Measurements from ENCODE around the gene RYR1. TPM values are rescaled to one million over a fixed set of nuclear protein-coding genes. Genes with fewer than 3 reads are reported as not detected.

Gene RYR1
- total RNA-seq, 2 experiments from 2014 or later = 0.20 to 1.2 TPM

DNA sequence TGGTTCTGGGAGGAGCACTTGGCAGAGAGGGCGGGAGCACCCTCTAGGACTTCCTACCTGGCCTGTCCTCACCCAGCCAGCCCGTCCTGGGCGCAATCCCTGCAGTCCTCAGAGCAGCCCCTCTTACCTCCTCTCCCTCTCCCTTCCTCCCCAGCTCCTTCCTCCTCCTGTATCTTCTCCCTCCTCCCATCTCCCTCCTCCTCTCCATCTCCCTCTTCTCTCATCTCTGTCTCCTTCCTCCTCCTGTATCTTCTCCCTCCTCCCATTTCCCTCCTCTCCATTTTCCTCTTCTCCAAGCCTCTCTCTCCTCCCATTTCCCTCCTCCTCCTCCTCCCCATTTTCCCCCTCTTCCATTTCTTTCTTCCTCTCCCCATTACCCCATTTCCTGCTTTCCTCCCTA is 89.8 kb downstream of the RYR1 start:
- no peak overlapping the region for H3K4me3 Mint-ChIP-seq

GRCh38 chr19:38524369-38524768 is 90.9 kb downstream of the RYR1 start:
- CTCF ChIA-PET = no interaction called here
- H3K4me3 ChIP-seq (ENCODE audit: low read length) = no peak overlapping the region

More for the DNA sequence above, 89.8 kb downstream of the RYR1 start:
- peaks cover 0 to 3% of the 10 kb centered on the region in 2 experiments for H3K27me3 ChIP-seq (ENCODE audit: control insufficient read depth in 1 of 2, insufficient read depth in 2 of 2, low read length in 2 of 2)
- H3K4me1 ChIP-seq (ENCODE audit: insufficient read depth, low read length) = peaks cover 4% of the 10 kb centered on the region
- intact Hi-C loops (cut with DNase I, micrococcal nuclease) = no loop called here
- CTCF ChIA-PET = no interaction called here
- TF ChIP-seq CTCF (IDR thresholded peaks at IDR 0.05) = no peak
- H3K4me1 Mint-ChIP-seq (ENCODE audit: low read depth) = no peaks in the 10 kb centered on the region
- H3K4me3 ChIP-seq (ENCODE audit: low read length) = no peak overlapping the region
- H3K27ac ChIP-seq (ENCODE audit: low read depth in 1 of 2, low read length in 2 of 2) = no peak overlapping the region
- H3K27ac Mint-ChIP-seq = no peak overlapping the region
- no peaks in the 10 kb centered on the region for H3K27me3 Mint-ChIP-seq
- ATAC-seq (ENCODE audit: poor library complexity) (no peak), DNase-seq (no peak)
- H3K9me3 ChIP-seq (ENCODE audit: control insufficient read depth in 1 of 2, insufficient read depth in 1 of 2, low read length in 2 of 2) = no peaks in the 10 kb centered on the region
- no peaks in the 10 kb centered on the region for H3K36me3 ChIP-seq (ENCODE audit: insufficient read depth, low read length)
- POLR2A ChIA-PET = interaction anchor here (0.6 kb wide), 1 partner anchor 86 kb away, joined by 3 read pairs; no protein-coding TSS in a partner anchor
- H3K9me3 Mint-ChIP-seq = no peaks in the 10 kb centered on the region
- no peaks in the 10 kb centered on the region for H3K36me3 Mint-ChIP-seq (ENCODE audit: low read depth)

DNA sequence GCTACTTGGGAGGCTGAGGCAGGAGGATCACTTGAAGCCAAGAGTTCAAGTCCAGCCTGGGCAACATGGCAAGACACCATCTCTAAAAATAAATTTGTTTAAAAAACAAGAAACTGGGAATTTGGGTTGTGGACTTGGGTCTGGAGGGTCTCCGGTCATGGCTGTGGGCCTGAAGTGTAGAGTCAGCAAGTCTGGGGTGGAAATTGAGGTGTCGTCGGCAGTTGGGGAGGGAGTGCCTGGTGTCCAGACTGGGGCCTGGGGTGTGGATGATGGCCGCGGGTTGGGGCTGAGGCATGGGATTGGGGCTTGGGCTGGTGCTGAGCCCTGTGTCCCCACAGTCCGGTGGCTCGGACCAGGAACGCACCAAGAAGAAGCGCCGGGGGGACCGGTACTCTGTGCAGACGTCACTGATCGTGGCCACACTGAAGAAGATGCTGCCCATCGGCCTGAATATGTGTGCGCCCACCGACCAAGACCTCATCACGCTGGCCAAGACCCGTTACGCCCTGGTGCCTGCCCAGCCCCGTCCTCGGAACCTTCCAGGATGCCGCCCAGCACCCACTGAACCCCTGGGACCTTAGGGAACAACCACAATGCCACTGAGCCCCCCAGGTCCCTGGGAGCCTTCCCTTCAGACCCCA is 91.6 kb downstream of the RYR1 start:
- Histone ChIP-seq H3K9me3 (ENCODE audit: control insufficient read depth in 1 of 2, insufficient read depth in 1 of 2, low read length in 2 of 2) (no peaks in the 10 kb centered on the region), H3K4me3 (ENCODE audit: low read length) (no peak overlapping the region), H3K27me3 (ENCODE audit: control insufficient read depth in 1 of 2, insufficient read depth in 2 of 2, low read length in 2 of 2) (peaks cover 0 to 3% of the 10 kb centered on the region in 2 experiments), H3K27ac (ENCODE audit: low read depth in 1 of 2, low read length in 2 of 2) (no peak overlapping the region), H3K4me1 (ENCODE audit: insufficient read depth, low read length) (peaks cover 5% of the 10 kb centered on the region), H3K36me3 (ENCODE audit: insufficient read depth, low read length) (no peaks in the 10 kb centered on the region)
- H3K4me1 Mint-ChIP-seq (ENCODE audit: low read depth) = no peaks in the 10 kb centered on the region
- H3K9me3 Mint-ChIP-seq = no peaks in the 10 kb centered on the region
- ChIA-PET POLR2A (no interaction called here), CTCF (no interaction called here)
- H3K27me3 Mint-ChIP-seq = no peaks in the 10 kb centered on the region
- no peak for TF ChIP-seq CTCF (IDR thresholded peaks at IDR 0.05)
- ATAC-seq (ENCODE audit: poor library complexity) (no peak), DNase-seq (no peak)
- no peak overlapping the region for H3K27ac Mint-ChIP-seq
- no peaks in the 10 kb centered on the region for H3K36me3 Mint-ChIP-seq (ENCODE audit: low read depth)
- intact Hi-C loops (cut with DNase I, micrococcal nuclease) = no loop called here
- no peak overlapping the region for H3K4me3 Mint-ChIP-seq

More at GRCh38 chr19:38524369-38524768, 90.9 kb downstream of the RYR1 start:
- H3K27me3 ChIP-seq (ENCODE audit: control insufficient read depth in 1 of 2, insufficient read depth in 2 of 2, low read length in 2 of 2) = peaks cover 0 to 3% of the 10 kb centered on the region in 2 experiments
- H3K36me3 ChIP-seq (ENCODE audit: insufficient read depth, low read length) = no peaks in the 10 kb centered on the region
- no peak for DNase-seq
- intact Hi-C loops (cut with DNase I, micrococcal nuclease) = no loop called here
- H3K4me3 Mint-ChIP-seq = no peak overlapping the region
- no peak overlapping the region for H3K27ac ChIP-seq (ENCODE audit: low read depth in 1 of 2, low read length in 2 of 2)
- no peaks in the 10 kb centered on the region for H3K27me3 Mint-ChIP-seq
- no peaks in the 10 kb centered on the region for H3K9me3 ChIP-seq (ENCODE audit: control insufficient read depth in 1 of 2, insufficient read depth in 1 of 2, low read length in 2 of 2)
- peaks cover 5% of the 10 kb centered on the region for H3K4me1 ChIP-seq (ENCODE audit: insufficient read depth, low read length)
- H3K4me1 Mint-ChIP-seq (ENCODE audit: low read depth) = no peaks in the 10 kb centered on the region
- no peak overlapping the region for H3K27ac Mint-ChIP-seq
- POLR2A ChIA-PET = no interaction called here
- TF ChIP-seq CTCF (IDR thresholded peaks at IDR 0.05) = no peak
- H3K9me3 Mint-ChIP-seq = no peaks in the 10 kb centered on the region
- ATAC-seq (ENCODE audit: poor library complexity) = no peak
- H3K36me3 Mint-ChIP-seq (ENCODE audit: low read depth) = no peaks in the 10 kb centered on the region

All from CD4-positive, alpha-beta T cell (primary cell).